Spleen (tissue), 7 donors: ENCODE results near the gene TMEM252.

ENCODE experiments used
- CTCF ChIP-seq, 11 experiments: fragments of 200-600 bp in 7 of 11; fragments of 450-650 bp in 4 of 11; sonication (generic) in 4 of 11; IDR thresholded peaks in 8 of 11; conservative IDR thresholded peaks in 3 of 11; 1 replicate in 7 of 11; 2 replicates in 4 of 11; pipeline versions ENCODE4 v1.4.0 to v1.8.0; 2016 to 2021; ENCODE audit warnings: antibody characterized with exemption in 11 of 11, inconsistent platforms in 4 of 11, mild to moderate bottlenecking in 1 of 11
- POLR2A ChIP-seq, 3 donors: fragments of 450-650 bp; IDR thresholded peaks; one replicate each; pipeline ENCODE4 v1.5.1; 2017; ENCODE audit warnings: antibody characterized with exemption in 3 of 3, mild to moderate bottlenecking in 1 of 3
- donor health status: DM: no; HTN: no; CAD: no; lungs with moderate emphysema.
- donor health status: DM: no; HTN: no; CAD: no.
- donor health status: DM: no; HTN: no; CAD: no.

GRCh38 chr9:68497629-68498028 is 43.1 kb downstream of the TMEM252 start:
- TF ChIP-seq CTCF (IDR thresholded peaks at IDR 0.05 in 8 of 11, conservative IDR thresholded peaks at IDR 0.05 in 3 of 11) (no peak), POLR2A (IDR thresholded peaks at IDR 0.05) (no peak)
